OCI-LY7 (cell line): ENCODE measurements around the gene KCNQ1OT1. TPM values are rescaled to one million over a fixed set of nuclear protein-coding genes. Genes with fewer than 3 reads are reported as not detected.

Source experiments
- BruUV-seq: library from RNA; stranded (reverse); fragments of 400-500 nt; replicated peaks from 2 replicates; lab custom pipeline; 2021; lab: Mats Ljungman, UMichigan
- CTCF ChIA-PET: fragments of 300-600 bp; sonication (Branson Sonifier 250); formaldehyde crosslinking; loops from one replicate; lab custom pipeline; 2022; ENCODE audit warnings: antibody characterized with exemption; ENCODE audit not compliant: unreplicated experiment; lab: Charles Lee
- POLR2A ChIA-PET: fragments of 300-600 bp; sonication (Branson Sonifier 250); formaldehyde crosslinking; loops from one replicate; lab custom pipeline; 2022; ENCODE audit warnings: antibody characterized with exemption; lab: Charles Lee
- DNase-seq: peaks from one replicate; pipeline ENCODE4 v3.0.0-alpha.2; 2015; ENCODE audit warnings: low spot score
- H2AFZ ChIP-seq: fragments of 200-600 bp; sonication (generic), shearing (Covaris generic); 2 replicates; pipeline ENCODE4 v1.6.1; 2014; ENCODE audit warnings: mild to moderate bottlenecking, antibody characterized with exemption, low read length, moderate library complexity
- H3K27ac ChIP-seq: fragments of 200-600 bp; sonication (generic); 2 replicates; pipeline ENCODE4 v1.5.1; 2014; ENCODE audit warnings: mixed run types, low read depth, mild to moderate bottlenecking, moderate library complexity, low read length, inconsistent platforms; ENCODE audit not compliant: poor library complexity, severe bottlenecking
- H3K36me3 ChIP-seq: fragments of 200-600 bp; sonication (generic); 2 replicates; pipeline ENCODE4 v1.6.1; 2014; ENCODE audit warnings: mild to moderate bottlenecking, antibody characterized with exemption, low read length, moderate library complexity, mixed read lengths; ENCODE audit not compliant: insufficient read depth
- H3K4me1 ChIP-seq: fragments of 200-600 bp; sonication (generic); 2 replicates; pipeline ENCODE4 v1.5.1; 2014; ENCODE audit warnings: mild to moderate bottlenecking, low read length; ENCODE audit not compliant: insufficient read depth, poor library complexity, severe bottlenecking
- H3K4me2 ChIP-seq: fragments of 200-600 bp; sonication (generic); 2 replicates; pipeline ENCODE4 v1.6.1; 2014; ENCODE audit warnings: mild to moderate bottlenecking, low read length
- H3K4me3 ChIP-seq: fragments of 200-600 bp; sonication (generic); 2 replicates; pipeline ENCODE4 v1.5.1; 2014; ENCODE audit warnings: mild to moderate bottlenecking, low read depth, low read length; ENCODE audit not compliant: poor library complexity, severe bottlenecking
- H3K79me2 ChIP-seq: fragments of 200-600 bp; sonication (generic); 2 replicates; pipeline ENCODE4 v1.6.1; 2016; ENCODE audit warnings: low read depth, mild to moderate bottlenecking, low read length, moderate library complexity, mixed read lengths; ENCODE audit not compliant: insufficient read depth
- H3K9me2 ChIP-seq: fragments of 200-600 bp; sonication (generic); 2 replicates; pipeline ENCODE4 v1.6.1; 2016; ENCODE audit warnings: mild to moderate bottlenecking, low read length, mixed read lengths; ENCODE audit not compliant: insufficient read depth
- H3K9me3 ChIP-seq: fragments of 200-600 bp; sonication (generic); 2 replicates; pipeline ENCODE4 v1.6.1; 2014; ENCODE audit warnings: mild to moderate bottlenecking, mixed run types, low read length, mixed read lengths
- H4K20me1 ChIP-seq: fragments of 200-600 bp; sonication (generic); 2 replicates; pipeline ENCODE4 v1.6.1; 2014; ENCODE audit warnings: mild to moderate bottlenecking, antibody characterized with exemption, low read length, moderate library complexity, mixed read lengths; ENCODE audit not compliant: insufficient read depth
- EZH2phosphoT487 ChIP-seq: fragments of 200-600 bp; sonication (generic); IDR thresholded peaks from 2 replicates; pipeline ENCODE4 v1.6.1; 2018; ENCODE audit warnings: low read depth, borderline replicate concordance, mild to moderate bottlenecking, mixed run types, antibody characterized with exemption, low read length, moderate library complexity, mixed read lengths
- intact Hi-C: fragments of 100-400 bp; cut with micrococcal nuclease; formaldehyde crosslinking; loops from one replicate; pipeline ENCODE4 v1.10.0; 2022; ENCODE audit not compliant: unreplicated experiment
- total RNA-seq, 2 experiments: library from RNA; depleted of rRNA in 1 of 2; stranded (reverse); fragments of >200 nt in 1 of 2; shearing (Covaris generic) in 1 of 2; gene quantifications; 2 replicates each; pipeline ENCODE4 v1.2.3, GENCODE V29; 2014 to 2022
- TF ChIP-seq, protein P1 (sequence below): fragments of 200-600 bp; sonication (generic); conservative IDR thresholded peaks from 2 replicates; pipeline ENCODE4 v1.5.1; 2014; ENCODE audit warnings: mild to moderate bottlenecking, antibody characterized with exemption, low read length, moderate library complexity, mixed read lengths

Gene KCNQ1OT1
- total RNA-seq, 2 experiments from 2014 or later: 2.9 to 3.4 TPM

- ChIA-PET CTCF (no interaction called here), POLR2A (no interaction called here)
- Histone ChIP-seq H2AFZ (no peak overlapping the region), H3K36me3 (no peaks in the 10 kb centered on the region), H3K9me3 (no peaks in the 10 kb centered on the region), H4K20me1 (no peaks in the 10 kb centered on the region), H3K79me2 (no peaks in the 10 kb centered on the region), H3K4me1 (no peaks in the 10 kb centered on the region), H3K9me2 (no peaks in the 10 kb centered on the region), H3K4me3 (no peak overlapping the region), H3K4me2 (no peak overlapping the region), H3K27ac (no peak overlapping the region)
- BruUV-seq: no TSS peak
- TF ChIP-seq, protein P1, sequence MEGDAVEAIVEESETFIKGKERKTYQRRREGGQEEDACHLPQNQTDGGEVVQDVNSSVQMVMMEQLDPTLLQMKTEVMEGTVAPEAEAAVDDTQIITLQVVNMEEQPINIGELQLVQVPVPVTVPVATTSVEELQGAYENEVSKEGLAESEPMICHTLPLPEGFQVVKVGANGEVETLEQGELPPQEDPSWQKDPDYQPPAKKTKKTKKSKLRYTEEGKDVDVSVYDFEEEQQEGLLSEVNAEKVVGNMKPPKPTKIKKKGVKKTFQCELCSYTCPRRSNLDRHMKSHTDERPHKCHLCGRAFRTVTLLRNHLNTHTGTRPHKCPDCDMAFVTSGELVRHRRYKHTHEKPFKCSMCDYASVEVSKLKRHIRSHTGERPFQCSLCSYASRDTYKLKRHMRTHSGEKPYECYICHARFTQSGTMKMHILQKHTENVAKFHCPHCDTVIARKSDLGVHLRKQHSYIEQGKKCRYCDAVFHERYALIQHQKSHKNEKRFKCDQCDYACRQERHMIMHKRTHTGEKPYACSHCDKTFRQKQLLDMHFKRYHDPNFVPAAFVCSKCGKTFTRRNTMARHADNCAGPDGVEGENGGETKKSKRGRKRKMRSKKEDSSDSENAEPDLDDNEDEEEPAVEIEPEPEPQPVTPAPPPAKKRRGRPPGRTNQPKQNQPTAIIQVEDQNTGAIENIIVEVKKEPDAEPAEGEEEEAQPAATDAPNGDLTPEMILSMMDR: no peak
- TF ChIP-seq EZH2phosphoT487: no peak
- intact Hi-C loops: no loop called here
- DNase-seq: no peak
These were observed 109.4 kb downstream of the KCNQ1OT1 start for GRCh38 chr11:2590131-2590964.

DNA sequence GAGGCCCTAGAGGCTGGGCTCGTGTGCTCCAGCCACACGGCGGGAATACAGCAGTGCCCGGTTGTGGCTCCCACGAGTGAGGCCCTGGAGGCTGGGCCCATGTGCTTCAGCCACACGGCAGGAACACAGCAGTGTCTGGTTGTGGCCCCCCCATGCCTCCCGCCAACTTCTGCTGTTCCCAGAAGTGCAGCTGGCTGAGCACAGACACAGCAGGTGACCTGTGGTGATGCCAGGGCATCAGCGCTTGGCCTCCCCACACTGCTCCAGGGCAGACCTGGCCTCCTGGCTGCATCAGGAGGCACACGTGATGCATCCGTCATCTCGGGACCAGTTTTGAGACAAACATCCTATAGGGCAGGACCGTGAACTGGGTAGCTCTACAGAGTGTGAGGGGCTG is 110.3 kb downstream of the KCNQ1OT1 start:
- H3K4me2 ChIP-seq: no peak overlapping the region
- no peak overlapping the region for H3K4me3 ChIP-seq
- no peaks in the 10 kb centered on the region for H4K20me1 ChIP-seq
- no TSS peak for BruUV-seq
- H2AFZ ChIP-seq: no peak overlapping the region
- no peaks in the 10 kb centered on the region for H3K9me3 ChIP-seq
- CTCF ChIA-PET: no interaction called here
- no peak overlapping the region for H3K27ac ChIP-seq
- H3K36me3 ChIP-seq: no peaks in the 10 kb centered on the region
- TF ChIP-seq, protein P1: no peak
- H3K79me2 ChIP-seq: no peaks in the 10 kb centered on the region
- DNase-seq: no peak
- H3K9me2 ChIP-seq: no peaks in the 10 kb centered on the region
- POLR2A ChIA-PET: no interaction called here
- intact Hi-C loops: no loop called here
- no peaks in the 10 kb centered on the region for H3K4me1 ChIP-seq

DNA sequence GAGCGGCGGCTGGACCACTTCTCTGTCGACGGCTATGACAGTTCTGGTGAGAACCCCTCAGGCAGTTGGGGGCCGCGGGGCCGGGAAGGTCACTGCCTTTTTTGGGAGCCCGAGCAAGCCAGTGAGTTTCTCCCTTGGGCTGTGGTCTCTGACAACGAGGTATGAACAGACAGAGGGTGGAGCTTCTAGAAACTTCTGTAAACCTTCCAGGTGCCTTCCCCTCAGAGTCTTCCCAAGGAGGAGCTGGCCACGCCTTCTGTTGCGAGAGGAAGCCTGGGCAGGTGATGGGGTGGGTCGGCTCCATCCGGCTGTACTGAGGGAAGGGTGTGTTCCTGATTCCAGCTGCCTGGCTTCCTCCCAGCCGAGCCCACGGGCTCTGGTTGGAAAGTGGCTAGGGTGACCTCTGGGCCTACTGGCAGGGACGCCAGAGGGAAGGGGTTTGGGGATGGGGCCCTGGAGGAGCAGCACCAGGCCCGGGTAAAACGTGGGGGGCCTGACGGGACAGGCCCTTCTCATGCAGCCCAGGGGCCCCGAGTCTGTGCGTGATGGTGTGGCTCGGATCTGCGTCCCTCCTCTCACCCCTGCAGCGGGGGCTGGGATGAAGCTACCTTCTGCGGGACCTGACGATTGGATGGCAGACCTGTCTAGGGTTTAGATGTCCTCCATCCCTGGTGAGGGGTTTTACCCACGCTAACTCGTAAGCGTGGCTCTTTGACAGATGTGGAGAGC is 110.8 kb downstream of the KCNQ1OT1 start:
- Histone ChIP-seq H3K79me2 (no peaks in the 10 kb centered on the region), H3K27ac (no peak overlapping the region), H2AFZ (no peak overlapping the region), H3K4me2 (no peak overlapping the region), H3K4me1 (no peaks in the 10 kb centered on the region), H3K9me3 (no peaks in the 10 kb centered on the region), H3K4me3 (no peak overlapping the region), H3K36me3 (no peaks in the 10 kb centered on the region), H4K20me1 (no peaks in the 10 kb centered on the region), H3K9me2 (no peaks in the 10 kb centered on the region)
- DNase-seq: no peak
- no TSS peak for BruUV-seq
- CTCF ChIA-PET: no interaction called here
- TF ChIP-seq EZH2phosphoT487: no peak
- TF ChIP-seq, protein P1: no peak
- intact Hi-C loops: no loop called here
- POLR2A ChIA-PET: no interaction called here
